Natural killer cell treated with Interleukin-12 subunit alpha and Interleukin-12 subunit beta and Interleukin-15 and Interleukin-18, amount 100 ng/mL, for 72 hours (primary cell): ENCODE data around the gene SPATA22. TPM values are rescaled to one million over a fixed set of nuclear protein-coding genes. Genes with fewer than 3 reads are reported as not detected.
"Not testable (repeated sequence)": the region's sequence is repeated elsewhere in the genome, so short reads cannot be mapped to it uniquely, and the experiment has no call there.

Experiments
- ATAC-seq, 2 donors: fragments of 150-1000 bp; cut with Tn5 transposase in 1 of 2; sonication (Bioruptor Pico), chemical (Tn5 transposase) in 1 of 2; 2 replicates each; pipeline ENCODE4 v1.10.0; 2021
- DNase-seq: peaks from one replicate; pipeline ENCODE4 v3.0.0; 2022; ENCODE audit warnings: low spot score
- H3K27ac Mint-ChIP-seq, 2 donors: 1 replicate in 1 of 2; 2 replicates in 1 of 2; pipeline ENCODE4 v1.8.0; 2022; ENCODE audit warnings: mixed read lengths in 2 of 2, mild to moderate bottlenecking in 1 of 2, moderate library complexity in 1 of 2
- H3K27me3 Mint-ChIP-seq, 2 donors: 1 replicate in 1 of 2; 2 replicates in 1 of 2; pipeline ENCODE4 v1.8.0; 2022; ENCODE audit warnings: mixed read lengths in 2 of 2
- H3K36me3 Mint-ChIP-seq: one replicate; pipeline ENCODE4 v1.8.0; 2022; ENCODE audit warnings: mixed read lengths
- H3K4me1 Mint-ChIP-seq, 2 donors: 1 replicate in 1 of 2; 2 replicates in 1 of 2; pipeline ENCODE4 v1.8.0; 2022; ENCODE audit warnings: low read depth in 2 of 2, mixed read lengths in 2 of 2, mild to moderate bottlenecking in 1 of 2
- H3K4me3 Mint-ChIP-seq: one replicate; pipeline ENCODE4 v1.8.0; 2022; ENCODE audit warnings: mixed read lengths
- H3K9me3 Mint-ChIP-seq: 2 replicates; pipeline ENCODE4 v1.8.0; 2022; ENCODE audit warnings: mixed read lengths
- total RNA-seq, 2 donors: library from RNA; stranded (reverse); gene quantifications; one replicate each; pipeline ENCODE4 v1.2.3, GENCODE V29; 2022

SPATA22 gene
- total RNA-seq, 2 donors from 2014 or later: not detected

- no peak for ATAC-seq
- H3K27ac Mint-ChIP-seq: no peak overlapping the region
- peaks cover 13 to 21% of the 10 kb centered on the region in 2 donors for H3K27me3 Mint-ChIP-seq
- H3K4me1 Mint-ChIP-seq: no peaks in the 10 kb centered on the region
- no peak overlapping the region for H3K4me3 Mint-ChIP-seq
- H3K36me3 Mint-ChIP-seq: no peaks in the 10 kb centered on the region
- no peak for DNase-seq
- no peaks in the 10 kb centered on the region for H3K9me3 Mint-ChIP-seq
Observed at GRCh38 chr17:3440451-3440850, 31.2 kb downstream of the SPATA22 start.

- Mint-ChIP-seq H3K27ac (no peak overlapping the region), H3K36me3 (no peaks in the 10 kb centered on the region), H3K27me3 (peaks cover 22 to 23% of the 10 kb centered on the region in 2 donors), H3K4me1 (no peaks in the 10 kb centered on the region), H3K4me3 (no peak overlapping the region), H3K9me3 (no peaks in the 10 kb centered on the region)
- DNase-seq (no peak), ATAC-seq (no peak)
Observed at GRCh38 chr17:3438368-3438767, 33.3 kb downstream of the SPATA22 start.

GRCh38 chr17:3433741-3434140 lies 37.9 kb downstream of the SPATA22 start, which contains the start of gene OR1E2:
TSS of gene OR1E2 (minus strand) at chr17:3433841. CDS start at chr17:3433841, 0 bp downstream.
- Mint-ChIP-seq H3K27ac (no peak within 1 kb of the TSS), H3K4me1 (no peaks in the 10 kb centered on the region), H3K27me3 (peaks cover 24 to 29% of the 10 kb centered on the region in 2 donors), H3K36me3 (no peaks in the 10 kb centered on the region), H3K4me3 (no peak within 1 kb of the TSS), H3K9me3 (no peaks in the 10 kb centered on the region)
- DNase-seq: no peak
- no peak for ATAC-seq

GRCh38 chr17:3433215-3433614 lies 38.4 kb downstream of the SPATA22 start:
- H3K36me3 Mint-ChIP-seq, DNase-seq, H3K9me3 Mint-ChIP-seq, H3K4me1 Mint-ChIP-seq, H3K27ac Mint-ChIP-seq, H3K4me3 Mint-ChIP-seq: not testable (repeated sequence)
- ATAC-seq: peak in 1 of 2 donors; percentile 9
- H3K27me3 Mint-ChIP-seq: peaks cover 18 to 29% of the 10 kb centered on the region in 2 donors

- no peaks in the 10 kb centered on the region for H3K4me1 Mint-ChIP-seq
- H3K4me3 Mint-ChIP-seq: no peak overlapping the region
- DNase-seq (no peak), ATAC-seq (no peak)
- H3K27ac Mint-ChIP-seq: no peak overlapping the region
- no peaks in the 10 kb centered on the region for H3K36me3 Mint-ChIP-seq
- H3K9me3 Mint-ChIP-seq: no peaks in the 10 kb centered on the region
- peaks cover 17 to 34% of the 10 kb centered on the region in 2 donors for H3K27me3 Mint-ChIP-seq
Observed at GRCh38 chr17:3418222-3418621, 53.4 kb downstream of the SPATA22 start.

GRCh38 chr17:3415610-3416009 lies 56.0 kb downstream of the SPATA22 start:
- DNase-seq (no peak), ATAC-seq (no peak)
- Mint-ChIP-seq H3K27me3 (peaks cover 17 to 32% of the 10 kb centered on the region in 2 donors), H3K4me3 (no peak overlapping the region), H3K36me3 (no peaks in the 10 kb centered on the region), H3K4me1 (peaks cover 4 to 5% of the 10 kb centered on the region in 2 donors), H3K27ac (no peak overlapping the region), H3K9me3 (no peaks in the 10 kb centered on the region)

GRCh38 chr17:3412216-3412615 lies 59.4 kb downstream of the SPATA22 start:
- not testable (repeated sequence) for DNase-seq, H3K9me3 Mint-ChIP-seq, H3K4me1 Mint-ChIP-seq, H3K27ac Mint-ChIP-seq, H3K36me3 Mint-ChIP-seq, H3K4me3 Mint-ChIP-seq
- peaks cover 22 to 34% of the 10 kb centered on the region in 2 donors for H3K27me3 Mint-ChIP-seq
- peak in 1 of 2 donors; percentile 11 for ATAC-seq

GRCh38 chr17:3411070-3411469 lies 60.5 kb downstream of the SPATA22 start, which contains the start of gene OR3A3:
TSS of gene OR3A3 (plus strand) at chr17:3411370.
- DNase-seq: no peak
- Mint-ChIP-seq H3K36me3 (peaks cover 10% of the 10 kb centered on the region), H3K27me3 (peaks cover 26 to 38% of the 10 kb centered on the region in 2 donors), H3K4me3 (no peak within 1 kb of the TSS), H3K9me3 (peaks cover 3% of the 10 kb centered on the region), H3K4me1 (peaks cover 4 to 5% of the 10 kb centered on the region in 2 donors), H3K27ac (no peak within 1 kb of the TSS)
- no peak for ATAC-seq

- H3K4me1 Mint-ChIP-seq, H3K36me3 Mint-ChIP-seq, H3K27ac Mint-ChIP-seq, DNase-seq, H3K9me3 Mint-ChIP-seq, ATAC-seq, H3K4me3 Mint-ChIP-seq: not testable (repeated sequence)
- peaks cover 34 to 56% of the 10 kb centered on the region in 2 donors for H3K27me3 Mint-ChIP-seq
Observed at GRCh38 chr17:3403856-3404255, 67.8 kb downstream of the SPATA22 start.

GRCh38 chr17:3401786-3402185 lies 69.8 kb downstream of the SPATA22 start:
- Mint-ChIP-seq H3K4me1 (no peaks in the 10 kb centered on the region), H3K9me3 (no peaks in the 10 kb centered on the region), H3K27ac (no peak overlapping the region), H3K27me3 (peaks cover 28 to 48% of the 10 kb centered on the region in 2 donors), H3K4me3 (no peak overlapping the region), H3K36me3 (no peaks in the 10 kb centered on the region)
- no peak for DNase-seq
- ATAC-seq: no peak

- Mint-ChIP-seq H3K4me3 (no peak overlapping the region), H3K4me1 (no peaks in the 10 kb centered on the region), H3K27ac (no peak overlapping the region), H3K27me3 (peaks cover 22 to 49% of the 10 kb centered on the region in 2 donors), H3K36me3 (no peaks in the 10 kb centered on the region), H3K9me3 (no peaks in the 10 kb centered on the region)
- ATAC-seq (no peak), DNase-seq (no peak)
Observed at GRCh38 chr17:3400055-3400454, 71.6 kb downstream of the SPATA22 start.

- peaks cover 23 to 57% of the 10 kb centered on the region in 2 donors for H3K27me3 Mint-ChIP-seq
- no peaks in the 10 kb centered on the region for H3K9me3 Mint-ChIP-seq
- H3K27ac Mint-ChIP-seq: no peak within 1 kb of the TSS
- no peaks in the 10 kb centered on the region for H3K36me3 Mint-ChIP-seq
- no peaks in the 10 kb centered on the region for H3K4me1 Mint-ChIP-seq
- H3K4me3 Mint-ChIP-seq: no peak within 1 kb of the TSS
- ATAC-seq (no peak), DNase-seq (no peak)
Observed at GRCh38 chr17:3398310-3398709, 73.3 kb downstream of the SPATA22 start, which contains the start of gene OR1E1. TSS of gene OR1E1 (minus strand) at chr17:3398410. CDS start at chr17:3398410, 0 bp downstream.

- H3K4me1 Mint-ChIP-seq, H3K36me3 Mint-ChIP-seq, H3K9me3 Mint-ChIP-seq, H3K4me3 Mint-ChIP-seq, H3K27ac Mint-ChIP-seq, ATAC-seq, DNase-seq: not testable (repeated sequence)
- peaks cover 23 to 53% of the 10 kb centered on the region in 2 donors for H3K27me3 Mint-ChIP-seq
Observed at GRCh38 chr17:3397801-3398200, 73.8 kb downstream of the SPATA22 start.
